CD4-positive, alpha-beta T cell treated with Interleukin-15 for 4 hours (primary cell): Measurements from ENCODE around the gene FLACC1.
"Not testable (repeated sequence)": the region's sequence is repeated elsewhere in the genome, so short reads cannot be mapped to it uniquely, and the experiment has no call there.

Experiments
- DNase-seq: peaks from one replicate; pipeline ENCODE4 v3.0.0-alpha.2; 2020; ENCODE audit warnings: low spot score

Gene FLACC1

DNA sequence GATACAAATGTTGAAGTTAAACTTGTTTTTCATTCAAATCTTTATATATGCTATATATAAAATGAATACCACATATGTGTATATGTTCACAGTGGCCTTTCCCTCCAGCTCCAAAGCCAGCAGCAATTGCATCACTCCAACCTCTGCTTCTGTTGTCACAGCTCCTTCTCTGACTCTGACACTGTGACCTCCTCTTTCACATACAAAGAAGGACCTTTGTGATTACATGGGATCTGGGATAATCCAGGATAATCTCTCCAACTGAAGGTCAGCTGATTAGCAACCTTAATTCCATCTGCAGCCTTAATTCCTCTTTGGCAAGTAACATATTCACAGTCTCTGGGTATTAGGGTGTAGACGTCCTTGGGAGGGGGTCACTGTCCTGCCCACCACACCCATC lies 8.4 kb downstream of the FLACC1 start:
- no peak for DNase-seq

DNA sequence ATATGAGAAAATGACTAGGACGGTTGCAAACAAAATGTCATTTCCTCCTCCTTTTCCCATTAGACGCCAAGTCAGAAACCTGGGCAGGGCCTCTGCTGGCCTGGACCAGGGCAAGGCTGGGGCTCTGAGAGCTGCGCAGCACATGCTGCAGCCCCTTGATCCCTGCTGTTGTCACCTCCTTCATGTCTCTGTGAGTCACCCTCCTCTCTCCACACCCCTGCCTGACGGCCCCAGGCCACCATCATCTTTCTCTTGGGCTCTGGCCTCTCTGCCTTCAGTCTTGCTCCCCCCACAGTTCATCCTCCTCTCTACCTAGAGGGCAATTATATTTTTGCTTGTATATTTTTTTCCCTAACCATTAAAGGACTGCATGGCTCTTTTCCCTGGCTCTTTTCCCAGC lies 10.0 kb downstream of the FLACC1 start:
- no peak for DNase-seq

DNA sequence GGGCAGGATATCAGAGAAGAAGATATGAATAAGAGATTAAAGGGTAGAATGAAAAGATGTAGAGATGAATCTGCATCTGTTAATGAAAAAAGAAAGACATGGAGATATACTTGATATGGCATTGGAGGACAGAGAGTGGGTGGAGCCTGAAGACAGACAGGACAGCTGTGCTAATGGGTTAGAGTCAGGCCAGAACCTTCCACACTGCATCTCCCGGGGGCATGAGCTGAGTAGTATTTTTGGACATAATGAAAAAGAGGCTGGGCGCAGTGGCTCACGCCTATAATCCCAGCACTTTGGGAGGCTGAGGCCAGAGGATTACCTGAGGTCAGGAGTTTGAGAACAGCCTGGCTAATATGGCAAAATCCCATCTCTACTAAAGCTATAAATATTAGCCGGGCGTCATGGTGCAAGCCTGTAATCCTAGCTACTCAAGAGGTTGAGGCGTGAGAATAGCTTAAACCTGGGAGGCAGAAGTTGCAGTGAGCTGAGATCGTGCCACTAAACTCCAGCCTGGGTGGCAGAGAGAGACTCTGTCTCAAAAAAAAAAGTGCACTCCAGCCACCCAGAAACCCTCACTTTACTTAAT lies 11.4 kb downstream of the FLACC1 start:
- no peak for DNase-seq

DNA sequence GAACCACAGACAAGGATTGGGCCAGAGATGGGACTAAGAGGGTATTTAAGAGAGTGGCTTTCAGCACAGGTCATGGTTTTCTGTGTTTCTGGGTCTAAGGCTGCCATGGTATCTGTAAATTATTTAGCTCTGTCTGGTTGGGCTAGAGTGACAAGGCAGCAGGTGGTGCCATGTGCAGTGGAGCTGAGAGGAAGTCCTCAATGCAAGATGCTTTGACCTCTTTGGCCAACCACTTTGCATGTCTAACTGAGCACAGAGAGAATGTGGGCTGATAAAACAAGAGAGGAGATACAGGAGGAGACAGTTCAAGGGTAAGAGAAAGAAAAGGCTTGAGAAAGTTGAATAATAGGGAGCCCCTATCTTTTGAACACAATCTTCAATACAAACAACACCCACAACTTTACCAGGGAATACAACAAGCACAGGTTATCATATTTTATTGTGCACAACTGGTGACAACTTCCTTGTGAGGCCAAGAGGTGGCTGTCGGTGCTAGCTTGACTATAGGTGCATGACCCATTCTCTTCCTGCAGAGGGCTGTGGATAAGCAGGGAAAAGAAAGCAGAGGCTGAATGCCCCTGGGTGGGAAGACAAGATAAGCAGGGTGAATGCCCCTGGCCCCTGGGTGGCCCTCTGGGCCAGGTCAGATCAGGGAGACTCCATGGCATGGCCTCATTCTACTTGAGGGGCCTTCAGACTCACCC lies 12.3 kb downstream of the FLACC1 start:
- no peak for DNase-seq

DNA sequence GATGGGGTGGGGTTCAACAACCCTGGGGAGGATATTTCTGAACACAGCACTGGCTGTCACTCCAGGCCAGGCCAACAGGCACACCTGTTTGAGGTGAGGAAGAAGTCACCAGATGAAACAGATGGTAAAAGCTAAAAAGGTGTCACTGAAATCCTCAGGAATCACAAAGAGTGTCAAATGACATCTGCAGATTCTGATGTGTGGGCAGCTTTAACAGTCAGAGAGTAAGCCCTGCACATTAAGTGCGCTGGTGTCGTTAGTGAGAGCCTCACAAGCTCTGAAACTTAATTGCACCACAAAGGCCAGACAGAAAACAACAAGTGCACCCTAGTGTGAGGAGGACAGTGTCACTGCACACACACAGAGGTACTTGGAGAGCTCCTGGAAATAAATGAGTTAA lies 13.6 kb downstream of the FLACC1 start:
- DNase-seq = no peak

DNA sequence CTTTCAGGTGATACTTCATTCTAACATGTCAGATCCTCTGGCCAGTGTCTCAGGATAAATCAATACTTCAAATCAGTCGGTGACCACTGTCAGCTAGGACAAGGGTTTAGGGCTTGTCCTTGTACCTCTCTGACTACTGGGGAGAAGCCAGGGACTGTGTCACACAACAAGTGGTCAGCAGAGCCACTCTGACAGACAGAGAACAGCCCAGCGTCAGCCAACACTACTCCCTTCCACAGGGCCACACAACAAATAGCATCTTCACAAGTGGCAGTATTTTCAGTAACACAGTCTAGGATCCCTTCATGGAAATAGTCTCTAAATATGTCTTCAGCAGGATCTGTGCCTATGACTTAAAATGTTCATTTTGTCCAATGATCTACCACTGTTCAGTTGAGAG lies 14.2 kb downstream of the FLACC1 start:
- DNase-seq = no peak

DNA sequence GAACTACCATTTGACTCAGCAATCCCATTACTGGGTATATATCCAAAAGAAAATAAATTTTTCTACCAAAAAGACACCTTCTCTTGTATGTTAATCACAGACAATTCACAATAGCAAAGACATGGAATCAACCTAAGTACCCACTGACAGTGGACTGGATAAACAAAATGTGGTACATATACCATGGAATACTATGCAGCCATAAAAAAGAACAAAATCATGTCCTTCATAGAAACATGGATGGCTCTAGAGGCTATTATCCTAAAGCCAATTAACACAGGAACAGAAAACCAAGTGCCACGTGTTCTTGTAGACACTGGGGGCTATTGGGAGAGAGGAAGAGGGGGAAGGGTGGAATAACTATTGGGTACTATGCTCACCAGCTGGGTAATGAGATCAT lies 27.7 kb downstream of the FLACC1 start:
- no peak for DNase-seq

DNA sequence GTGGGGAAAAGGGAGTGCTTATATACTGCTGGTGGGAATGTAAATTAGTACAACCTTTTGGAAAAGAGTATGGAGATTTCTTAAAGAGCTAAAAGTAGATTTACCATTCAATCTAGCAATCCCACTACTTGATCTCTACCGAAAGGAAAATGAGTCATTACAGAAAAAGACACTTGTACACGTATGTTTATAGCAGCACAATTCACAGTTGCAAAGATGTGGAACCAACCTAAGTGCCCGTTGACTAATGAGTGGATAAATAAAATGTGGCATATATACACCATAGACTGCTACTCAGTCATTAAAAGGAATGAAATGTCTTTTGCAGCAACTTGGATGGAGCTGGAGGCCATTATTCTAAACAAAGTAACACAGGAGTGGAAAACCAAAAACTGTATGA lies 29.5 kb downstream of the FLACC1 start:
- DNase-seq = no peak

DNA sequence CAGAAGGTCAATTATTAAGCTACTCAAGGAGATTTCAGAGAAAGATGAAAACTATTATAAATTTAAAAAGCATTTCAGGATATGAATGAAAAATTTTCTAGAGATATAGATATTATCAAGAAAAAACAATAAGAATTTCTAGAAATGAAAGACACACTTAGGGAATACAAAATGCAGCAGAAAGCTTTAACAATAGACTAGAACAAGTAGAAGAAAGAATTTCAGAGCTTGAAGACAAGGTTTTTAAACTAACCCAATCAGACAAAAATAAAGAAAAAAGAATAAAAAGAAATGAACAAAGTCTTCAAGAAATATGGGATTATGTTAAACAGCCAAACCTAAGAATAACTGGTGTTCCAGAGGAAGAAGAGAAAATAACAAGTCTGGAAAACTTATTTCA lies 34.4 kb downstream of the FLACC1 start:
- no peak for DNase-seq

DNA sequence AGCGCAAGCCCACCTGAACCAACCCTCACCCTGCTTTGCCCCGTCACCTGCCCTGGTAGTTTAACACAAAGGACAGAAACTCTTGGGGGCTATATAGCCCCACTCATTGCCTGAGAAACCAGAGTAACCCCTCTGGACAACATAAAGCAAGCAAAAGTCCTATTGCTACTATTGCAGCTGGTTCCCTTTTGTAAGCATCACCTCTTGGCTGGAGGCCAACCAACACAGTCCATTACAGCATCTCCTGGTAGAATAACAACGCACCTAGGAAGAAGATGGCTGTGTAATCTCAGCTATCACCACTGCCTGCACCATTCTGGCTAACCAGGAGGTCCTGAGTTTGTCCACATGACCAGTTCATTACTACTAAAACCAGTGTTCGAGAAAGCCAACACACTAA lies 36.4 kb downstream of the FLACC1 start:
- no peak for DNase-seq

DNA sequence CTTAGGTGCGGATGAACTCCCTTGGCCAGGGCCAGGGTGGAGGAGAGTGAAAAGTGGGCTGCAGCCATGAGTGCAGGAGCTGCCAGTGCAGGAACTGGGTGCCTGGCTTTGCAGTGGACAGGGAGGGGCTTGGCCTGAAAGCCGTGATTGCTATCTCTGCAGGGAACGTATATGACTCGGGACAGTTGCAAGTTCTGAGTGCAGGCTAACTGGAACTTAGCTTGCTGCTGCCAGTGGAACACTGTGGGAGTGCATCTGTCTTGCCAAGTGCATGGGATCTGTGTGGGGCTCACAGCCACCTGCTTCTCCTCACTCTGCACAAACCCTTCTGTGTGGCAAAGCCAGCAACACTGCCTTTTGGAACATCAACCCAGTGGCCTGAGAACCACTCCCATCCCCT lies 36.9 kb downstream of the FLACC1 start:
- no peak for DNase-seq

DNA sequence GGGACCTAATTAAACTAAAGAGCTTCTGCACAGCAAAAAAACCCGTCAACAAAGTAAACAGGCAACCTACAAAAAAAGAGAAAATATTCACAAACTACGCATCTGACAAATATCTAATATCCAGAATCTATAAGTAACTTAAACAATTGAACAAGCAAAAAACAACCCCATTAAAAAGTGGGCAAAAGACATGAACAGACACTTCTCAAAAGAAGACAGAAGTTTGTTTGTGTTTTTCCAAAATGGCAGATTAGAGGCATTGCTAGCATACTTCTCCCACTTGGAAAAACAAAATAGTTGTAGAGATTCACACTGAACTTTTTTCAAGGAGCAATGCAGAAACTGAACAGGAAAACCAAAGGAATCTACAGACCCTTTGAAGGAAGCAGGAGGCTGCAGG lies 37.6 kb downstream of the FLACC1 start:
- DNase-seq = no peak

DNA sequence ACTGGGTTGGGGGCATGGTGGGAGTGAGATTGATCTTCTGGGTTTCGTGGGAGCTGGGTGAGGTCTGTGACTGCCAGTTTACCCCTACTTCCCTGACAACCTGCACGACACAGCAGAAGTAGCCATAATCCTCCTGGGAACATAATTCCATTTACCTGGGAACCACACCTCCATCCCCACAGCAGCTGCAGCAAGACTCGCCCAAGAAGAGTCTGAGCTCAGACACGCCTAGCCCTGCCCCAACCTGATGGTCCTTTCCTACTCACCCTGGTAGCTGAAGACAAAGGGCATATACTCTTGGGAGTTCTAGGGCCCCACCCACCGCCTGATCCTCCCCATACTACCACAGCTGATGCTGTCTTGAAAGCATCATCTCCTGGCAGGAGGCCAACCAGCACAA lies 43.8 kb downstream of the FLACC1 start:
- no peak for DNase-seq

DNA sequence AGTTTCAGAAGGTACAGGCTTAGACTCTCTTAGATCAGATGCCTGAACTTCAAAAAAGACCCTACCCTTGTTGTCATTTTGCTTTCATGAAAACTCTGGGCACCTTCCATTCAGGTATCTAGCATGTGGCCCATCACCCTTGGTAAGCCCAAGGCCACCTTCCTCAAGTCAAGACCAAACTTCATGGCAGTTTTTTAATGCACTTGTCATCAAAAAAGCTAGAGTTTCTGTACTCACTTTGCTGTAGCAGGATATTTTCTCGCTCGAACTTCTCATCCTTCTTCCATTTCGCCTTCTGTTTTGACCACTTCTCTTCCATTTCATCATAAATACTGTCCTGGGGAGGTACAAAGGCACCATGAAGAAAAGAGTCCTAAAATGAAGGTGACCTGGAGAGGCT lies 48.2 kb downstream of the FLACC1 start:
- no peak for DNase-seq

DNA sequence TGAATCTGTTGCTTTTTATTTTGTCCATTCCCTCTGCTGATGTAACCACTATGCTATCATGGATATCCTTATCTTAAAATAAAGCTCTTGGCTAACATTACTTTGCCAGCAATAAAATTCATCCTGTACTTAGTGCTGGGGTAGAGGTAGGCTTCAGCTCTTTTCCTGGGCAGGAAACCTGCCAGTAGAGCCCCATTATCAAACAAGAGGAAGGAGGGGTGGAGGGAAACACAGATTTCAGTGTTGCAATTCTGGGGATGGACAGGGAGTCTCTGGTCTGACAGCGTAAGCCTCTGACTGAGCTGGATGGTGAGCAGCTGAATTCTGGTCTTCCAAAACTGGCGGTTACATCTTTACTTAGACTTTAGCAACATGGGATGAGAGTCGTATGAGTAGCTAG lies 49.3 kb downstream of the FLACC1 start:
- no peak for DNase-seq

DNA sequence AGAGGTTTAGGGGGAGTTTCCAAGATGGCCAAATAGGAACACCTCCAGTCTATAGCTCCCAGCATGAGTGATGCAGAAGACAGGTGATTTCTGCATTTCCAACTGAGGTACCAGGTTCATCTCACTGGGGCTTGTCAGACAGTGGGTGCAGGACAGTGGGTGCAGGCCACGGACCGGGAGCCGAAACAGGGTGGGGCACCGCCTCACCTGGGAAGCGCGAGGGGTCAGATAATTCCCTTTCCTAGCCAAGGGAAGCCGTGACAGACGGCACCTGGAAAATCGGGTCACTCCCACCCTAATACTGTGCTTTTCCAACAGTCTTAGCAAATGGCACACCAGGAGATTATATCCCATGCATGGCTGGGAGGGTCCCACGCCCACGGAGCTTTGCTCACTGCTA lies 57.2 kb downstream of the FLACC1 start:
- not testable (repeated sequence) for DNase-seq

DNA sequence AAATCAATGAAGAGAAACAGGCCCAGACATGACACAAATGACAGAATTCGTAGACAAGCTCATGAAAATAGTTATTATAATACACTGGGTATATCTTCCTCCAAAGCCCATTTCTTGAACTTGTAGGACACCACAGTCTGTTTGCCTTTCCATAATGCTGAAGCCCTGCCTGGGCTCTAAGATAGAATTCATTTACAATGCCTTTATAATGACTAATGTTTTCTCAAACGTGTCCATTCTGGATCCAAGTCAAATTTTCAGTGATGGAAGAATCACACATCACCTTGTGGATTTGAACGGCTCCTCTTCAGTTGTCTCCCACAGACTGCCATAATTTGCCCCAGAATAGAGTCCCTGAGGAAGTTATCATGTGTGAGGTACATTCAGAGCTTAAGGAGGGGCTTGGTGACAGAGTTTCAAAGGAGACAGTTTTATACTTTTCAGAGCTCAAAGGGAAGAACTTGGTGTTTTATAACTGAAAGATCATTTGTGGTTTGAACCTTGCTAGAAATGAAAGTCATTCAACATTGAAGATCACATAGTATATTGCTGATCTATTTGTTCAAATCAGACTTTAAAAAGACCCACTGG lies 58.6 kb downstream of the FLACC1 start:
- no peak for DNase-seq

DNA sequence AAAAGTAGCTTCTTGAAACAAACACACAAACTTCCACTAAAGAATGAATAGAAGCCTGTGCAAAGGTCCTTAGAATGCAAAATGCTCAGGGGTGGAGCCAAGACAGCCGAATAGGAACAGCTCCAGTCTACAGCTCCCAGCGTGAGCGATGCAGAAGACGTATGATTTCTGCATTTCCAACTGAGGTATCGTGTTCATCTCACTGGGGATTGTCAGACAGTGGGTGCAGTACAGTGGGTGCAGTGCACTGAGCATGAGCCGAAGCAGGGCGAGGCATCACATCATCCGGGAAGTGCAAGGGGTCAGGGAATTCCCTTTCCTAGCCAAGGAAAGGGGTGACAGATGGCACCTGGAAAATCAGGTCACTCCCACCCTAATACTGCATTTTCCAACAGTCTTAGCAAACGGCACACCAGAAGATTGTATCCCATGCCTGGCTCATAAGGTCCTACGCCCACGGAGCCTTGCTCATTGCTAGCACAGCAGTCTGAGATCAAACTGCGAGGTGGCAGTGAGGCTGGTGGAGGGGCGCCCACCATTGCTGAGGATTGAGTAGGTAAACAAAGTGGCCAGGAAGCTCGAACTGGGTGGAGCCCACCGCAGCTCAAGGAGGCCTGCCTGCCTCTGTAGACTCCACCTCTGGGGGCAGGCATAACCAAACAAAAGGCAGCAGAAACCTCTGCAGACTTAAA lies 66.5 kb downstream of the FLACC1 start:
- DNase-seq = not testable (repeated sequence)

DNA sequence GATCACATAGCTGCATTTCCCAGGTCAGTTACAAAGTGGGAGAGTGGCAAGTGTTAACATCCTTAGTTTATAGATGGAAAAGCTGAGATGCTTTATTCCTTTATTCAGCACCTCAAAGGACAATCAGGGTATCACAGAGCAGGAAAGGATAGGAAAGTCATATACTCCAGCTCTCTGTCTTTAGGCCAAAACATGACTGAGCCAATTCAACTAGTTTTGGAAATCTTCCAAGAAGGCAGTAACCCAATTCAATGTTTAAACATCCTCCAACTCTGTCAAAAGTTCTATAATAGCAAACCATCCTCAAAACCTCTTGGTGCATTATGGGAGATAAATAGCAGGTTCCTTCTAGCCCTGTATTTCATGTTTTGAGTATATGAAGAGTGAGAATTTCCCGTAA lies 71.6 kb downstream of the FLACC1 start:
- no peak for DNase-seq

DNA sequence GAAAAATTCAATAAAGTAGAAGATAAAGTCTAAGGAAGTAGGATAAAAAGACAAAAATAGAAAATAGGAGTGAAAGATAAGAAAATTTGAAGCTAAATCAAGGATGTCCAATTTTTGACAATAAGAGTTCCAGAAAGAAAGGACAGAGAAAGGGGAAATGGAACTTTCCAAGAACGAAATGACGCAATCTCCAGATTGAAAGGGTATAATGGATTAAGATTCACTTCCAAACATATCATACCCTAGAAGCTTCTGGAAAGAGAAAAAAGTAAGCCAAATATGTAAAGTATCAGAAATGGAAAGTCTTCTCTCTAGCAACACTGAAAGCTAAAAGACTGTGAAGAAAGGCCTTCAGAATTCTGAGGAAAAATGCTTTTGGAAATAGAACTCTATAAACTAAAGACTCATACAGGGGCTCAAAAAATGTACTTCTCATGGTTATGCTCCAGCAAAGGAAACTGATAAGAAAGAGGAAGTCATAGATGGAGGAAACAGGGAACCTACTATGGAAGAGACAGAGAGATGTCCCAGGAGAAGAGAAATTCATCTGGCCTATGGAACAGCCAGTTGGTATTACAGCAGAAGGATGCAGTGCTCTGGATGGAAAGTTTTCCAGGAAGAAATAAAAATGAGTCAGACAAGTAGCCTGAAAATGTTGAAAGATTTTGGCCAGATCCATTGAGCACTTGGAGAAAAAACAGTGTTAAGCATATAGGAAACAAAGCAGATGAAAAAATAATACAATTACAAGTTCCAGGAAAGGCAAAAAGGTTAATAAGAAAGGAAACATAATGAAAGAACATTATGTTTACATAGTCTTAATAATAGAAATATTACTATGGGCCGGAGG lies 76.7 kb downstream of the FLACC1 start:
- no peak for DNase-seq

DNA sequence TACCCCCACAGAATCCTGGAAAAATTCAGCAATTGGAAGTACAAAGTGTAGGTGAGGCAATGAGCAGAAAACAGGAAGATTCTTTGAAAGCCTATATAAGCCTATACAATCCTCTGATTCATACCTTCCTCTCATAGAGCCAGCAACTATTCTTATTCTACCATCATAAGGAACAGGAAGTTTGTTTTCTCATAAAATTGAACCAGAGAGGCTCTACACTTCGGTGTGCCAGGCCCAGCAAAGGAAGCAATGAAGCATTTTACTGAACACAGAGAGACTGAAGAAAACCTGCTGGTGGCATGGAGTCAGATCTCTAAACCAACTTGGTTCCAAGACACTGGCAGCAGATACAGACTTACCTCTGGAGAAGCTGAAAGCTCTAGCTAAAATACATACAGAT lies 78.1 kb downstream of the FLACC1 start:
- no peak for DNase-seq

DNA sequence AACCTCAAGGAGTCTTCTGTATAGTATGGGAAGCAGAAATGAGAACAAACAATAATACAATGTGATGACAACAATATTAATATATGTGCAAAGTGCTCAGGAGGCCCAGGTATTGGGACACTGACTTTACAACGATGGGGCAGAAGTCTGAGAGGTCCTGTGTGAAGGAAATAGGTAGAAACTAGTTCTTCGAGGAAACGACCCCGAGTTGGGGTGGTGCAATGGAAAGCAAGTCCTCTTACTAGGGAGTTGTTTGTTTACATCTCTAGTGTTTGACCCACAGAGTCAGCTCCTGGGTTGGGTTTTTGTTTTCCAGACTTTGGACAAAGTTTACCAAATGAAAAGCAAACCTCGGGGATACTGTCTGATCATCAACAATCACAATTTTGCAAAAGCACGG lies 80.6 kb downstream of the FLACC1 start:
- no peak for DNase-seq
